HL-60 (cell line): ENCODE data around the gene STOX2.

Experiments used
- TF ChIP-seq, protein P1 (sequence below): IDR thresholded peaks from 2 replicates; pipeline ENCODE4 v1.6.1; 2012; ENCODE audit warnings: low read depth; ENCODE audit not compliant: insufficient replicate concordance
- TF ChIP-seq, protein P2 (sequence below): IDR thresholded peaks from one replicate; pipeline ENCODE4 v1.5.1; 2011; ENCODE audit warnings: low read length, control low read depth, inconsistent platforms; ENCODE audit not compliant: insufficient read depth

DNA sequence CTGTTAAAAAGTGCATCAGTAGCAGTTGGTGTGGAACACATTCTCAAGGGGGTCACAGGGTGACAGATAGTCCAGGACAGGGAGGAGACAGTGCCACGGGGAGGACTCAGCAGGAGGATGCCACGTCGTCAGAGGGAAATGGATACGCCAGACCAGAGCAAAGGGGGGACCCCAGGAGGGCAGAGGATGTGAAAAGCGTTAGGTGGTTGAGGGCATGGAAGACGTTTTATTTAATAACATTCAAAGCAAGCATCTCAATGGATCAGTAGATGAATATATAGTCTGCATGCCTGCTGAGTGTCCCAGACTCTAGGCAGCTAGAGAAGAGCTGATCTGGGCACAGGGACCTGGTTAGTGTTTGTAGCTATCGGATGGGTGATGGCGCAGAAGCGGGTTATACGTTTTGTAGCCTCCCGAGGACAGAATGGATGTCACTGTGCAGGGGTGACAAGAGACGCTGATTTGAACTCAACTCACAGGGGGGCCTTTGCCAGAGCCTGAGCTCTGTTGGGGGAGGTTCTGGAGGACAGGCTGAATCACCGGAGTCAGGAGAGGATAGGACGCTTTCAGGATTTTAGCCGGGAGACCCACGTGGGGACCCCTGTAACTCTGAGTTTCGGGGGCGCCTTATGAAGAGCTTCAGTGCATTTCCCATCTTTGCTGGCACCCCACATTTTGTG is 81.3 kb downstream of the STOX2 start:
- TF ChIP-seq, protein P1, sequence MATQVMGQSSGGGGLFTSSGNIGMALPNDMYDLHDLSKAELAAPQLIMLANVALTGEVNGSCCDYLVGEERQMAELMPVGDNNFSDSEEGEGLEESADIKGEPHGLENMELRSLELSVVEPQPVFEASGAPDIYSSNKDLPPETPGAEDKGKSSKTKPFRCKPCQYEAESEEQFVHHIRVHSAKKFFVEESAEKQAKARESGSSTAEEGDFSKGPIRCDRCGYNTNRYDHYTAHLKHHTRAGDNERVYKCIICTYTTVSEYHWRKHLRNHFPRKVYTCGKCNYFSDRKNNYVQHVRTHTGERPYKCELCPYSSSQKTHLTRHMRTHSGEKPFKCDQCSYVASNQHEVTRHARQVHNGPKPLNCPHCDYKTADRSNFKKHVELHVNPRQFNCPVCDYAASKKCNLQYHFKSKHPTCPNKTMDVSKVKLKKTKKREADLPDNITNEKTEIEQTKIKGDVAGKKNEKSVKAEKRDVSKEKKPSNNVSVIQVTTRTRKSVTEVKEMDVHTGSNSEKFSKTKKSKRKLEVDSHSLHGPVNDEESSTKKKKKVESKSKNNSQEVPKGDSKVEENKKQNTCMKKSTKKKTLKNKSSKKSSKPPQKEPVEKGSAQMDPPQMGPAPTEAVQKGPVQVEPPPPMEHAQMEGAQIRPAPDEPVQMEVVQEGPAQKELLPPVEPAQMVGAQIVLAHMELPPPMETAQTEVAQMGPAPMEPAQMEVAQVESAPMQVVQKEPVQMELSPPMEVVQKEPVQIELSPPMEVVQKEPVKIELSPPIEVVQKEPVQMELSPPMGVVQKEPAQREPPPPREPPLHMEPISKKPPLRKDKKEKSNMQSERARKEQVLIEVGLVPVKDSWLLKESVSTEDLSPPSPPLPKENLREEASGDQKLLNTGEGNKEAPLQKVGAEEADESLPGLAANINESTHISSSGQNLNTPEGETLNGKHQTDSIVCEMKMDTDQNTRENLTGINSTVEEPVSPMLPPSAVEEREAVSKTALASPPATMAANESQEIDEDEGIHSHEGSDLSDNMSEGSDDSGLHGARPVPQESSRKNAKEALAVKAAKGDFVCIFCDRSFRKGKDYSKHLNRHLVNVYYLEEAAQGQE: no peak
- TF ChIP-seq, protein P2, sequence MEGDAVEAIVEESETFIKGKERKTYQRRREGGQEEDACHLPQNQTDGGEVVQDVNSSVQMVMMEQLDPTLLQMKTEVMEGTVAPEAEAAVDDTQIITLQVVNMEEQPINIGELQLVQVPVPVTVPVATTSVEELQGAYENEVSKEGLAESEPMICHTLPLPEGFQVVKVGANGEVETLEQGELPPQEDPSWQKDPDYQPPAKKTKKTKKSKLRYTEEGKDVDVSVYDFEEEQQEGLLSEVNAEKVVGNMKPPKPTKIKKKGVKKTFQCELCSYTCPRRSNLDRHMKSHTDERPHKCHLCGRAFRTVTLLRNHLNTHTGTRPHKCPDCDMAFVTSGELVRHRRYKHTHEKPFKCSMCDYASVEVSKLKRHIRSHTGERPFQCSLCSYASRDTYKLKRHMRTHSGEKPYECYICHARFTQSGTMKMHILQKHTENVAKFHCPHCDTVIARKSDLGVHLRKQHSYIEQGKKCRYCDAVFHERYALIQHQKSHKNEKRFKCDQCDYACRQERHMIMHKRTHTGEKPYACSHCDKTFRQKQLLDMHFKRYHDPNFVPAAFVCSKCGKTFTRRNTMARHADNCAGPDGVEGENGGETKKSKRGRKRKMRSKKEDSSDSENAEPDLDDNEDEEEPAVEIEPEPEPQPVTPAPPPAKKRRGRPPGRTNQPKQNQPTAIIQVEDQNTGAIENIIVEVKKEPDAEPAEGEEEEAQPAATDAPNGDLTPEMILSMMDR: no peak
